Measurements from ENCODE around the gene NAV2.

- no peak for TF ChIP-seq POLR2A (IDR thresholded peaks at IDR 0.05)
- no peak for TF ChIP-seq CTCF (IDR thresholded peaks at IDR 0.05)
These were observed 116.6 kb downstream of the NAV2 start for GRCh38 chr11:19829109-19829837.
